Measurements from ENCODE around the gene UNC13B.

The UNC13B gene

DNA sequence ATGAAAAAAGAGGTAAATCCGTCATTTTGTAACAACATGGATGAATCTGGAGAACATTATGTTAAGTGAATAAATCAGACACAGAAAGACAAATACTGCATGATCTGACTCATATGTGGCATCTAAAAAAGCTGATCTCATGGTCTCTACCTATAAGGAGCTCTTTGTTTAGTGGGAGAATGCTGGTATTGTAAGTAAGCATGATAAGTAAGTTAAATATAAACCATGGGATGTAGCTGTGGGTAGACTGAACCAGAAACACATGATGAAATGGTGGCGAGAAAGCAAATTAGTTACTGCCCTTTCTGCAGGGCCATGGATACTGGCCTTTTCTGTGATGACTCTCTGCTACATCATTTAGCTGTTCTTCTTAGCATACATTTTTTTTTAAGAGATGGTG lies 261.7 kb downstream of the UNC13B start:
- POLR2A ChIA-PET: no interaction called here
- no peak for TF ChIP-seq LEF1 (IDR thresholded peaks at IDR 0.05; ENCODE audit: borderline replicate concordance)
- TF ChIP-seq CTBP1 (IDR thresholded peaks at IDR 0.05; ENCODE audit: borderline replicate concordance): no peak
- TF ChIP-seq L3MBTL2 (conservative IDR thresholded peaks at IDR 0.05): no peak
- TF ChIP-seq HDGF (IDR thresholded peaks at IDR 0.05; ENCODE audit: borderline replicate concordance): no peak
- TF ChIP-seq ZNF384 (IDR thresholded peaks at IDR 0.05): no peak
- no peak for TF ChIP-seq TARDBP (IDR thresholded peaks at IDR 0.05)
- TF ChIP-seq BHLHE40 (IDR thresholded peaks at IDR 0.05; ENCODE audit: borderline replicate concordance): no peak
- TF ChIP-seq PKNOX1 (IDR thresholded peaks at IDR 0.05): no peak
- no peak for TF ChIP-seq FOXA1 (IDR thresholded peaks at IDR 0.05)
- TF ChIP-seq FOXK2 (IDR thresholded peaks at IDR 0.05): no peak
- TF ChIP-seq ELF4 (IDR thresholded peaks at IDR 0.05): no peak
- DNase-seq (ENCODE audit: extremely low spot score): no peak
- CTCF ChIA-PET: no interaction called here

GRCh38 chr9:35424356-35425352 lies 262.8 kb downstream of the UNC13B start:
- ChIA-PET POLR2A (interaction anchor here (0.6 kb wide), 1 partner anchor 328 kb away, joined by 3 read pairs; no protein-coding TSS in a partner anchor), CTCF (no interaction called here)
- TF ChIP-seq FOXA1 (IDR thresholded peaks at IDR 0.05) (no peak), ELF4 (IDR thresholded peaks at IDR 0.05) (no peak), L3MBTL2 (conservative IDR thresholded peaks at IDR 0.05) (no peak), NFRKB (IDR thresholded peaks at IDR 0.05) (no peak), TARDBP (IDR thresholded peaks at IDR 0.05) (no peak), FOXM1 (IDR thresholded peaks at IDR 0.05; ENCODE audit: borderline replicate concordance) (no peak)
- no peak for DNase-seq (ENCODE audit: extremely low spot score)

- DNase-seq (ENCODE audit: extremely low spot score): no peak
- POLR2A ChIA-PET: no interaction called here
- TF ChIP-seq NFRKB (IDR thresholded peaks at IDR 0.05): no peak
- CTCF ChIA-PET: no interaction called here
Measured at GRCh38 chr9:35426627-35427026, 264.8 kb downstream of the UNC13B start.

DNA sequence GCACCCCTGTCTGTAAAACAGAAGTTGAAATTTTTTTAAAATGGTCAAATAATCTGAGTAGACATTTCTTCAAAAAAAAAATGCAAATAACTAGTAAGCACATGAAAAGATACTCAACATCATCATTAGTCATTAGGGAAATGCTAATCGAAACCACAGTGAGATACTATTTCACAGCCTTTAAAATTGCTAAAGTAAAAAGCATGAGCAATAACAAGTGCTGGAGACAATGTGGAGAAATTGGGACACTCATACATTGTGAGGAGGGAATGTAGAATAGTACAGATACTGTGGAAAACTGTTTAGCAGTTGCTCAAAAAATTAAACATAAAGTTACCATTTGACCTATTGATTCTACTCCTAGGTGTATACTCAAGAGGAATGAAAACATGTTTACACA lies 269.7 kb downstream of the UNC13B start:
- CTCF ChIA-PET: interaction anchor here (0.6 kb wide), 1 partner anchor 260 kb away, joined by 4 read pairs; no protein-coding TSS in a partner anchor
- DNase-seq (ENCODE audit: extremely low spot score): no peak

DNA sequence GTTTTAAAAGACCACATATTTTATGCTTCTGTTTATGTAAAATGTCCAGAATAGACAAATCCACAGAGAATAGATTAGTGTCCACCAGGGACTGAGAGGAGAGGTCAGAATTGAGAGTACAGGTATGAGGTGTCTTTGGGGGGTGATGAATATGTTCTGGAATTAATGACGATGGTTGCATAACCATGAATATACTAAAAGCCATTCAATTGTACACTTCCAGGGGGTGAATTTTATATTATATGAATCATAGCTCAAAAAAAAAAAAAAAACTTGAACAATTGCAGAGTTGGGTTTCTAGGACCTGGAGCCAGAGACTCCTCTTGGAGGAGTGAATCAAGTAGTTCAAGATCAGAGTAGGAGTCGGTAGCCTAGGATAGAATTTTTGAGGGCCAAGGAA lies 270.3 kb downstream of the UNC13B start:
- ChIA-PET POLR2A (no interaction called here), CTCF (interaction anchor here (0.6 kb wide), 1 partner anchor 260 kb away, joined by 4 read pairs; no protein-coding TSS in a partner anchor)
- no peak for DNase-seq (ENCODE audit: extremely low spot score)
- TF ChIP-seq BHLHE40 (IDR thresholded peaks at IDR 0.05; ENCODE audit: borderline replicate concordance) (no peak), FOXA1 (IDR thresholded peaks at IDR 0.05) (no peak), ZNF384 (IDR thresholded peaks at IDR 0.05) (no peak), ARNT (IDR thresholded peaks at IDR 0.05) (no peak), CTBP1 (IDR thresholded peaks at IDR 0.05; ENCODE audit: borderline replicate concordance) (no peak), FOXK2 (IDR thresholded peaks at IDR 0.05) (no peak), SUZ12 (IDR thresholded peaks at IDR 0.05) (no peak), HDGF (IDR thresholded peaks at IDR 0.05; ENCODE audit: borderline replicate concordance) (no peak), NFRKB (IDR thresholded peaks at IDR 0.05) (no peak)

More for the DNA sequence above, 269.7 kb downstream of the UNC13B start:
- POLR2A ChIA-PET: no interaction called here
- TF ChIP-seq L3MBTL2 (conservative IDR thresholded peaks at IDR 0.05) (no peak), PKNOX1 (IDR thresholded peaks at IDR 0.05) (no peak), ELF4 (IDR thresholded peaks at IDR 0.05) (no peak), NFRKB (IDR thresholded peaks at IDR 0.05) (no peak), HDGF (IDR thresholded peaks at IDR 0.05; ENCODE audit: borderline replicate concordance) (no peak), SUZ12 (IDR thresholded peaks at IDR 0.05) (no peak), ARNT (IDR thresholded peaks at IDR 0.05) (no peak), SP1 (IDR thresholded peaks at IDR 0.05) (no peak), ZNF384 (IDR thresholded peaks at IDR 0.05) (no peak)

GRCh38 chr9:35436933-35437332 lies 275.1 kb downstream of the UNC13B start:
- no peak for DNase-seq (ENCODE audit: extremely low spot score)
- ChIA-PET CTCF (no interaction called here), POLR2A (no interaction called here)
- TF ChIP-seq ELF4 (IDR thresholded peaks at IDR 0.05) (no peak), ZNF384 (IDR thresholded peaks at IDR 0.05) (no peak), TARDBP (IDR thresholded peaks at IDR 0.05) (no peak), FOXA1 (IDR thresholded peaks at IDR 0.05) (no peak), SP1 (IDR thresholded peaks at IDR 0.05) (no peak), HDGF (IDR thresholded peaks at IDR 0.05; ENCODE audit: borderline replicate concordance) (no peak)

DNA sequence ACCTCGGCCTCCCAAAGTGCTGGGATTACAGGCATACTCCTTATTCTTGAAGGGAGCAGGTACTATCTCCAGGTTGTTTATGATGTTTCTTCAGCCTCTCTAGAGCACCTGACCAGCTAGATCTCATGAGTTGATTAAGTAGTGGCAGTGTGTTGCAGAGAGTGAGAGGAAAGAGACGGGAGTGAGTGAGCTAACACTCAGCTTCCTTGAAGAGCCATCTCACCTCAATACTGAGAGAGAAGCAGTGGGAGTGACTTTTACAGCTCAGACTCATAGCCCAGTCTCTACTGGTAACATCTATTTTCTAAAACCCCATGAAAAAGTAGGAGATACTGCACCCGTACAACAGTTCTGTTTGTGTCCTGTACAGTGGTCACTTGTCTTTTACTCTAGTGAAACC lies 284.2 kb downstream of the UNC13B start:
- POLR2A ChIA-PET: no interaction called here
- no peak for TF ChIP-seq SP1 (IDR thresholded peaks at IDR 0.05)
- no peak for TF ChIP-seq HDGF (IDR thresholded peaks at IDR 0.05; ENCODE audit: borderline replicate concordance)
- TF ChIP-seq PKNOX1 (IDR thresholded peaks at IDR 0.05): no peak
- TF ChIP-seq FOXA1 (IDR thresholded peaks at IDR 0.05): no peak
- TF ChIP-seq BHLHE40 (IDR thresholded peaks at IDR 0.05; ENCODE audit: borderline replicate concordance): no peak
- no peak for TF ChIP-seq TARDBP (IDR thresholded peaks at IDR 0.05)
- no peak for TF ChIP-seq NFRKB (IDR thresholded peaks at IDR 0.05)
- no peak for TF ChIP-seq FOXK2 (IDR thresholded peaks at IDR 0.05)
- no peak for TF ChIP-seq ELF4 (IDR thresholded peaks at IDR 0.05)
- no peak for TF ChIP-seq LEF1 (IDR thresholded peaks at IDR 0.05; ENCODE audit: borderline replicate concordance)
- no peak for TF ChIP-seq SUZ12 (IDR thresholded peaks at IDR 0.05)
- no peak for TF ChIP-seq ZNF384 (IDR thresholded peaks at IDR 0.05)
- TF ChIP-seq FOXM1 (IDR thresholded peaks at IDR 0.05; ENCODE audit: borderline replicate concordance): no peak
- CTCF ChIA-PET: interaction anchor here (0.6 kb wide), 1 partner anchor 9 kb away, joined by 3 read pairs; no protein-coding TSS in a partner anchor
- DNase-seq (ENCODE audit: extremely low spot score): no peak
